Measurements from ENCODE around the gene TAF7L.
A peak's percentile ranks its signal among the peaks of the same experiment; 100 is the strongest.

TAF7L gene

DNA sequence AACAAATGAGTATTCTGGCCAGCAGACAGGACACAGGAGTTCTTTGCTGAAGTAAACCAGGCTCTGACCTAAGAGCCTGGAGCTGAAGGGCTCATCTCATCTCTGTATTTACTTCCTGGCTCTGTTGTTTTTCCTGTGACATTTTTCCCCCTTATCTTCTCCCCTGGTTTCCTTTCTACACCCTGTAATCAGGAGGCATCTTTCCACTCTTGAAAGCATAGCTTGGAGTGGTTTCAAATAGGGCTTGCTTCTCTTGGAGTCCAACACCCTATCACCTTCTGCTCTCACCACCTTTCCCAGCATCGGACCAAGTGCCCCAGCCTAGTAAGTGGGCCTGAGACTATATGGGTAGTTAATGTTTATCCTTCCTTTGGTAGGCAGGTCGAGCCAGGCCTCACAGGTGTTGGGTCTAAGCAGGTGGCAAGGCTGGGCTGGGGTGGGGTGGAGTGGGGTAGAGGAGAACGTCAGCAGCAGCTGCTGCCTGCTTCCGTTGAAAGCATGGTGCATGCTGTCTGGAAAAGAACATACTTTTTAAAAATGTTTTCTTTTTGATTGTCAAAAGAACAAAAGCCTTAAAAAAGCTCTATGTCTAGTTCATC lies 70.4 kb downstream of the TAF7L start:
- no peak for DNase-seq (ENCODE audit: low spot score)

DNA sequence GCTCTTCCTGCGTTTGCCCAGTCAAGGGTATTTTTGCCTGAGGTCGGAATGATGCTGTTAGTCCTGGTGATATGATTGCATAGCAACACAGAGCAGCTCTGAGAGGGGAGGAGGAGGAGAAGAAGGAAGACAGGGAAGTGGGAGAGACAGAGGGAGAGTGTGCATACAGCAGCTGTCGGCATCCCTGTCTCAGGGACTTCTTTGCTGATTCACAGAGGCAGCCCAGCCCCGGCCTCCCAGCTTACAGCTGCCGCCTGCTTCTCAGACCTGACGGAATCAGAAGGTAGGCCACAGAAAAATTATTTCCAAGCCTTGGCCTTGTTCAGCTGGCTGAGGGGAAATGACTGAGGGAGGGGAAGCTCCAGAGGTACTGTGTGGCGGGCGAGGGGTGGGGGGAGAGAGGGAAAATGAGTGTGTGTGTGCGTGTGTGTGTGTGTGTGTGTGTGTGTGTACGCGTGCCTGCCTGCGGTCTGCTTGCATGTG lies 71.2 kb downstream of the TAF7L start:
- no peak for DNase-seq (ENCODE audit: low spot score)

DNA sequence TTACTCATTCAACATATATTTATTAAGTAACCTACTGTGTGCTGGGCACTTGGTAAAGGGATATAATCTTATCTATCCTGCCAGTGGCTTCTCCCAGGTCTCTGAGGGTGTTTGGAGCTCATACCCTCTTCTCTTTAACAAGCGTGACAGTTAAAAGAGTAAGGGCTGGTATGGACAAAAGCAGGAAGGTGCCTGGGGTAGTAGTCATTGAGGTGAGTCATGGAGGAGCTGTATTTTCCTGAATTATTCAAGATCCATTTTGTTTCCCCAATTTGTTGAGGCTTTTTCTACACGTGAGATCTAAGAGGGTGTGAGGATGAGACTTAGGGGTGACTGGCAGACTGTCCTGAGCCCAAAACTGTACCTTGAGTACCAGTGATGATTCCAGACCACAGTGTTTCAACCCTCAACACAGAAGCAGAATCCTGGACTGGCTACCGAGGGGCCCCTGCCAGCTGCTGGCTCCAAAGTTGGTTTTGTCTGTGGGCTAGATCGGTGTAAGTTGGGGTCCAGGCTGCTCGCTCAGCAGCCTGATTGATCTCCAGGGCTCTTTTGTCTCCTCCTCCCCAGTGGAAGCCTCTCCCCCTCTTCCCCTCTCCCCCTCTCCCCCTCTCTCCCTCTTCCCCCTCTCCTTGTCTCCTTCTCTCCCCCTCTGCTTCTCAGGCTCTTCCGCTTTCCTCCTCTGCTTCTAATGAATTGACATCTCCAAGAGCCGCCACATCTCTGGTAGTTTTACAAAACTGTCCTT lies 71.8 kb downstream of the TAF7L start, which contains the start of gene DRP2:
Gene DRP2, plus strand, starts transcription at position 671 of the 748 bp plus-strand sequence. CDS start 11,862 bp downstream, outside the sequence.
- peak; percentile 22 for DNase-seq (ENCODE audit: low spot score)

Measured in kidney tubule cell (primary cell).